NCI-H2107 (cell line): Measurements from ENCODE around the gene ISG20L2.

Experiments used
- DNase-seq: peaks from one replicate; lab custom pipeline; 2025; lab: John Stamatoyannopoulos, UW

The ISG20L2 gene

DNA sequence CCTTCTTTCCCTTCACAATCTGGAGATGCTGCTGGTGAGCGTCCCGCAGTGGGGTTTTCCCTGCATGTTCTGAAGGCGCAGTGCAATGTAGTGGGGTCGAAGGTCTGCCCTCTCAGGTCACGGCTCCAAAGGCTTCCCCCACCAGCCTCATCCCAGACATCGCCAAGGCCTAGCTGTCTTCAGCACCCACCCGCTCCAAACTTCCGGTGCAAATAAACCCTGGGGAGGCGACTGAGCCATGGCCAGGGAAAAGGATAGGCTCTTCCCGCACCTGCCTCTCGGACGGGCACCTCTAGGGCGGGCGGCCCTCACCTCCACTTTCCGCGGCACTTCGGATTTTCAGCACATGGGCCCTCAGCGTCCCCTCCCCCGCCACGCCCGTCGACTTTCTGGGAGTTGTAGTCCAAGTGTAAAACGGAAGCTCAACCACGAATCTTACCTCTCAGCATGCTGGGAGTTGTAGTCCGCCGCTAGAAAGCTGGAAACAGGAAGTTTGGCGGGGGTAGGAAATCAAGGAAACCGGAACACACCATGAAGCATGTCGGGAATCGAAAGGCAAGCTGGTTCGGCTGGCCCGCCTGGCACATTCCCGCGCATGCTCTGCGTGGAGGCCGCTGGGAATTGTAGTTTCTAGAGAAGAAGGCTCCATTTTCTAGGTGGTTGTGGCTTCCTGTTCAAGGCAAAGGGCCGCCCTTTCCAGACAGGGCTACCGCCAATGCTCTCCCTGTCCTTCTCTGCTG, 12.3 kb upstream of the ISG20L2 start, which contains the start of gene MRPL24:
MRPL24 (minus strand) TSS at position 348 of the 740 bp plus-strand sequence. CDS start 2,384 bp downstream, outside the sequence.
- DNase-seq = peak; percentile 98

DNA sequence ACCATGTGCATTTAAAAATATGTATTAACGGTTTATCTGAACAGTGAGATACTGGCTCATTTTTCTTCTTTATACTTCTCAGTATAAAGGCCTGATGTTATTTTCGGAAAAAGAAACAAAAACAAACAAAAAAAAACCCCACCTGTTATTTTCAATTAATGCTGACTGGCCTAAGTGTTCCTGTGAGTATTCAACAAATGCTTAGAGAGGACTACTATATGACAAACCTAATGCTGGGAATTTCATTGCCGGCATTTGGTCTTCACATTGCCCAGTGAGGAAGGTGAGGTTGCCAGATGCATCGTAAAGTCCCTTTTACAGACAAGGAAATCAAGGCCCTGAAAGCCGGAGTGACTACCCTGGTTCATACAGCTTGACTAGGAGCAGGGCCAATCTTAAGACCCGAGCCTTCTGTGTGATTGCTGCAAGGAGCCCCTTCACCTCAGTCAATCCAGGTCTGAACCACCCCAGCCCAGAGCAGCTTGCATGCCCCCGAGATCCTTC, 11.7 kb upstream of the ISG20L2 start:
- no peak for DNase-seq

DNA sequence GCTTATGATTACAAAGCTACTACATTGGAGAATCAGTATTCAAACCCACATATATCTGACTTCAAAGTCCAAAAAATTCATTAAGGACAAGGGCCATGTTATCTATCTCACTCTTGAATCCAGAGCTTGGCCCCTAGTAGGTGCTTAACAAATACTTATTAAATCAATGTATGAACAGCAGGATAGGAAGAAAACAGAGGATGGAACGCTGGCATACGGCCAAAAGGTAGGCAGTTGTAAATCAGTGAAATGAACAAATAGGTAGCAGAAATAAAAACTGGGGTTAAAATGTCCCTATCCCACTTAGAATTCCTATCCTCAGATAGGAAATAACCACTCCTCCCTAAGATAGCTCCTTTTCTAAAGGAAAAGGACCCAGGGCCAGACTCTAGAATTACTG, 10.3 kb upstream of the ISG20L2 start:
- no peak for DNase-seq

DNA sequence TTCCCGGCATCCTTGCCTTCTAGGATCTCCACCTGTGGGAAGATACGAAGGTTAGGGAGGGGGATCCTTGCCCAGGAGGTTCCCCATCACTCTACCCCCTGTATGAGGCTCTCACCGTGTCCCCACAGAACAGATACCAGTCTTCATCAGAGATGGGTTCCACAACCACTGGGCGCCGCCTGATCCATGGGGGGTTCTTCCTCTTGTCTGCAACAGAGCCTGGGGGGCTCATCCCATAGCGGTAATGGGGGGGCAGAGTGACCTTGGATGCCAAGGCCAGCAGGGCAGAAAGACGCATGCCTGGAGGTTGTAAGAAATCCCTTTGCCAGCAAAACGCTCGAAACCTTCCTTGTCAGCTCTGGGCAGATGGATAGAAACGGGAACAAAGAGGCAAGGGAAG, 9.8 kb upstream of the ISG20L2 start:
- no peak for DNase-seq

DNA sequence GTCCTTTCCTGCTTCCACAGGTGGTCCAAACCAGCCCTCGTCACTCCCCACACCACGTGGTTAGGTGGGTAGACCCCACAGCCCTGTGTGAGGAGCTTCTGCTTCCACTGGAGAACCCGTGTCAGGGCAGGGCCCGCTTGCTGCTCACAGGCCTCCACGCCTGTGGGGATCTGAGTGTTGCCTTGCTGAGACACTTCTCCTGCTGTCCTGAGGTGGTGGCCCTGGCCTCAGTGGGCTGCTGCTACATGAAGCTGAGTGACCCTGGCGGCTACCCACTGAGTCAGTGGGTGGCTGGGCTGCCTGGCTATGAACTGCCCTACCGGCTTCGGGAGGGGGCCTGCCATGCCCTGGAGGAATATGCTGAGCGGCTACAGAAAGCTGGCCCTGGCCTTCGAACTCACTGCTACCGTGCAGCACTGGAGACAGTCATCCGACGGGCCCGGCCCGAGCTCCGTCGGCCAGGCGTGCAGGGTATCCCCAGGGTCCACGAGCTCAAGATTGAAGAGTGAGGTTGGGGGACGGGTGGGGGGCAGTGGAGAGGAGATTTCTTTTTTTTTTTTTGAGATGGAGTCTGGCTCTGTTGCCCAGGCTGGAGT, 5.5 kb upstream of the ISG20L2 start:
- DNase-seq = no peak

DNA sequence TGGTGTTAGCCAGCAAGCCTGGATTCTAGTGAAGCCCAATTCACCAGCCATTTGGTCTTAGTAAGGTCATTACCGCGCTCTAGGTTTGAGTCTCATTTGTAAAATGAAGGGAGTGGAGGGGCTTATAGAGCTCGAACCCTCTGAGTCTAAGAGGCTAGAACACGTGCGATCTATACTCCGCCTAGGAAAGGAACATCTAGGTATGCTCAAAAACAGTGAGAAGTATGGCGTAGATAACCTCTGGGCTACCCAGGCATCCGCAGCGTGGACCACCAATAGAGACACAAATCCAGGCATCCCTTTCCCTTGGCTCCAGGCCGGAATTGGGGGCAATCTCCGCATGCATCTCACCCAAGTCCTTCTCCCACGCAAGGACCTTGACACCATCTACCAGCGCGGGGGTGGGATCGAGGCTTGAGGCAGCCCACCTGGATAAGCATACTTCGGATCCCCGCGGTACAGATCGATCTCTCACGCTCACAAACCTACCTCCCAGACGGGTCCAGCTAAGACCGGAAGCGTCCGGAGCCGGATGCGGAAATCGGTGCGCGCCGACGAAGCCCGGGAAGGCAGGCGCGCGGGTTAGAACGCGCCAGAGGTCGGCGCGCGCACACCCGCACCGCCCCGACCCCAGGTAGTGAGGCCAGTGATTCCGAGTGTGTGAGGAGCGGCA, 504 bp downstream of the ISG20L2 start, which contains the start of gene METTL25B:
METTL25B (plus strand) TSS at position 544 of the 673 bp plus-strand sequence. CDS start 636 bp downstream, outside the sequence.
- peak; percentile 85 for DNase-seq

DNA sequence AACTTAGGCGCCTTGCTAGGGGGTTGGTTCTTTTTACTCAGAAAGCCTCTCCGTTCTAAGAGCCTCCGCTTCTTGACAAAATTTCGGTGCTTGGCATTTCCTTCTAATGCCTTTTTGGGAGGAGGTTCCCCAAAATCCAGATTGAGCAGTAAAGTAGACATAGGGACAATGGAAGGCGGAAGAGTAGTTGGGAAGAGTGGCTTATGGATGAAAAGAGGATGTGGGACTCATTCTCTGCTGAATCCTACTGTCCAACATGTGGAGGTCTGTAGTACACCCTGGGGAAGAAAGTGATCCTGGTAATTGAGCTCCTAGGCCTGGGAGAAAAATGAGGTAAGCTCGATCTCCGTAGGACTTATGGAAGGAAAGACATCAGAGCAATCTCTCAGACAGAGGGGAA, 1.1 kb downstream of the ISG20L2 start:
- DNase-seq = no peak

DNA sequence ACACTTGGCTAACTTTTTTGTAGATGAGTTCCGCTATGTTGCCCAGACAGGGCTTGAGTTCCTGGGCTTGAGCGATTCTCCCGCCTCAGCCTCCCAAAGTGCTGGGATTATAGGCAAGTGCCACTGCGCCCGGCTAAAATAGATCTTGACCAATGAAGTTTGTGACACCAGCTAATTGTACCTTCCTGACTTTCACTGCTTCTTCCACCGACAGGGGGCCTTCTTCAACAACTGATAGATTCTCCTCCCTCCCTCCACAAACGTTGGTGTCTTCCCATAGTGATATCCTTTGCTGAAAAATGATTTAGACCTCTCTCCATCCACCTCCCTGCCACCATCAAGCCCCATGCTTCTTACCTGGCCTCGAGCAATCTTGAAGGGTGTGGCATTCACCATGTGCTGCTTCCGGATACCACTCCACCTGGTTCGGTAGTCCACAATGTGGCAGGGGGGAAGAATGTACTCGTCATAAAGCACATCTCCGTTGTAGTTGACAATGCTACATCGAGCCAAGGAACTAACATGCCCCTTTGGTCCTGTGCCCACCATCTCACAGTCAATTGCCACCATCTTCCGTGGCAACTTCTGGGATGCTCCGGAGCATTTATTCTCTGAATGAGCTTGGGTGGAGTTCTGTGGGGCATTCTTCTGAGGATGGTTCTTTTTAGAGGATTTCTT, 1.9 kb downstream of the ISG20L2 start:
- DNase-seq = peak; percentile 44

DNA sequence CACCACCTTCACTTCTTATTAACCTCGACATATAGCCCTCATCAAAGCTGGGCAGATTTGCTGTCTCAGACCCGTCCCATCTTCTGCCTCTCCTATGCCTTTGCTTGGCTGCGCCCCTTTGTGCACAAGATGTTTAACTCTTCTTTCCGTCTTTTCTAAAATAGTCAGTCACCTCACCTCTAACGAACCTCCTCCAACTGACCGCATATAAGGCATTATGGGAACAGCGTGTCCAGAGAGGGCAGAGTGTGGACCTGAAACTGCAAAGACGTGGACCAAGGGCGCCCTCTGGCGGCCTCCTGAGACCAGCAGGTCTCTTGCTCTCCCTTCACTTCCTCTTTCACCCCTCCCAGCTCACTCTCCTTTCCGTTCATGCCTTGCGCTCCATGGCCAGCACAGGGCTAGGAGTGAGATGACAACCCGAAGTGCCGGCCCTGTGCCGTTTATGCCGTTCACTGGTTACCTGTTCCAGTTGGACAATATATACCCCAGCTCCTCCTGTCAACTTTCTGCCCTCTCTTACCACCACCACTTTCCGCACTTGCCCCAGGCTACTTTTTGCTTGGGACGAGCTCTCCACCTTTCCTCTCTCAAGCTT, 2.8 kb downstream of the ISG20L2 start:
- DNase-seq = peak; percentile 78

DNA sequence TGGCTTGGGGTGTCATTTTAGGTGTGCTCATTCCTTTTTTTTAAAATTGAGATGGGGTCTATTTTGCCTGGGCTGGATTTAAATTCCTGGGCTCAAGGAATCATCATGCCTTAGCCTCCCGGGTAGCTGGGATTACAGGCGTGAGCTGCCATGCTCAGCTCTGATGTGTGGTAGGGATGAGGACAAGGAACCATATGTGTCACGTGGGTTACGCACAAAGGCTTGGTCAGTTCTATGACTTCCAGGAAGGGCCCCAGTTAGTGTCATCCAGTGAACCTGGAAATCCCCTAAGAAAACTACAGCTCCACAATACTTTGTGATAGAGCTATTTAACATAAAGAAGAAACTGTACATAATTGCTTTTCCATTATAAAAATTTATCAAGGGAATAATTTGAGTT, 7.0 kb downstream of the ISG20L2 start:
- no peak for DNase-seq

DNA sequence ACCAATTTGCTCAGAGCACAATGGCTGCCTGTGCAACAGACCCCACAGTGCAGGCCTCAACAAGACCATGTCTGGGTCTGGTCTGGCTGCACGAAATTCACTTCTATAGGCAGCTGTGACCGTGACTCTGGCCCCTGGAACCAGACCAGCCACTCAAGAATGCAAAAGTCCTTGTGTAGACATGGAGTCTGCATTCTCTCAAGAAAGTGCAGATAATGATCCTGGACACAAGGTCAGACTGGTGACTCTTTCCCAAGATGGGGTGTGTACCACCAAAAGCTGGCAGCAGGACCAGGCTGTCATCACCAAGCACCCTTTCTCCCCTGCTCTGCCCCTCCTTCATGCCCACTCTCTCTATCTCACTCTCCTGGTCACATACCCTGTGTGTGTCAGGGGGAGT, 7.4 kb downstream of the ISG20L2 start:
- DNase-seq = no peak

DNA sequence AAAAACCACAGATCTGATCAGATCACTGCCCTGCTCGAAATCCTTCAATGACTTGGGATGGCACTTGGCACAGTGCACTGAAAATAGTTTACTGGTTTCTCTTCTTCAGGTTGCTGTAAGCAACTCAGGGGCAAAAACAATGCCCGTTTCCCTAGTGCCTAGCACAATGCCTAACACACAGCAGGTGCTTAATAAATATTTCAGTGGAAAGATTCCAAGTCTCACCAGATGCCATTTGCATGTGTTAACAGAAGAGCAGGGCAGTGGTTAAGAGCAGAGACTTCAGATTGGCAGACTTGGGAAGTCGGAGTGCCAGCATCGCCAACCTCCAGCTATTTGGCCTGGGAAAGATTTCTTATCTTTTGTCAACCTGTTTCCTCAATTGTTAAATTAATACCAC, 11.2 kb downstream of the ISG20L2 start:
- no peak for DNase-seq

DNA sequence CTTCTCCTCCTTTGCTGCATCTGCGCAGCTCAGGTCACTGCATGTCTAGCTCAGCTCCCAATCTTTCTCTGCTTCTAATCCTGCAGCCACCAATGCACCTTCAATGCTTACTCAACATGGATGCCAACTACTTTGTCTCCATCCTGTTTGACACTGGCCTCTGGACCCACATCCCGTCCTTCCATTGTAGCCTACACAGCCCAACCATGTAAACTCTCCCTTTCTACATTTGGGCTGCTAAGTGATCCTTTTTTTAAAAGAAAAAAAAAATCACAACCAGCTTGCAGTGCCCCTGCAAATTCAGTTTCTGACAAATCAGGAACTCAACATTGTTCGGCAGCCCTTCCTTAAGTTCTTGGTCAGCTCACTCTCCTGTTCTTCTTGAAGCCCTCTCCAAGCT, 13.7 kb downstream of the ISG20L2 start:
- no peak for DNase-seq

DNA sequence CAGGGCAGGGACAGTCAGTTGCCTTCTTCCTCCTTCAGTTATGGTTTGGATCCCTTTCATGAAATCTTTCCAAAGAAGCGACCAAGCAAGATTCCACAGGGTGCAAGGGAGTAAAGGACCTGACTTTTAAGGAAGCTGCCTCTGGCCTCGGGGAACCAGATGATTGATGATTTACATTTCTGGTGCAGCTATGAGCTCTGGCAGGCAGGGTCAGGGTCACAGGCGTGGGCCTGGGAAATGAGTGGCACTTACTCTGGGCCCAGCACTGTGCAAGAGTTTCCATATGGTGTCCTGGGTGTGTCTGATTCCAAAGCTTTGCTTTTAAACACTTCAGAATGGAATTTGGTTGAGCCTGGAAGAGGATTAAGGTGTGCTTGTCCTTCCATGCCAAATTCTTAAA, 15.9 kb downstream of the ISG20L2 start:
- no peak for DNase-seq

DNA sequence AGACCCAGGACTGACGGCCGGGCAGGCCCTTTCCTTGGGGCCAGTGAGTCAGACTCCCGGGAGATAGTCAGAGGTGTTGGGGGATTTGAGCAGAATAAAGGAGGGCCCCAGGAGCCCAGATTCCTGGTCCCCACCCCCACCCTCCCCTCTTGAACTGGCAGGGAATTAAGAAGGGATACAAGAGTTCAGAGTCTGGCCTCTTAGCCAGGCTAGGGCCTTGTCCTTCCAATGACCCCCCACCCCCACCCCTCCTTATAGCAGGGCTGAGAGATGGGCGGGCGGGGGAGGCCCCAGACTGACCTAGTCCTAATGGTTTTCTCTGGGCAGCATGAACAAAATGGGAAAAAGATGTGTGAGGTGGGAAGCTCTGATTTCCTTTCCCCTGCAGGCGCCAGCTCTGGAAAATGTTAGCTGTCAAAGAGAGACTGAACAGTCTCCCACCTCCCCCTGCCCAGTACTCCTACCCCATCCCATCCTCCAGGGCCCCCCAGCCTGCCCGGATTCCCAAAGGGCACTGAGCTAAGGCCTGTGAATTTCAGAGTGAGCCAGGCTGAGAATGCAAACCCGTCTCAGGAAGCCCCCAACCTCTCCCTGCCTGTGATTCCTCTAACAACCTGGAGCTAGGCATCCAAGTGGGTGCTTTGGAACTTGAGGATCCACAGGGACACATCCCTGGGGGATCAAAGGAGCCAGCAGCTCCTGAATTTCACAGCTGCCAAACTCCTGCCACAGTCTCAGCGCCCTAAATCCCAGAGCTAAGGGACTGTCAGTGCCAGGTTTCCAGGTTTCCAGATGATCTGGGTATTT, 17.4 kb downstream of the ISG20L2 start:
- DNase-seq = no peak

DNA sequence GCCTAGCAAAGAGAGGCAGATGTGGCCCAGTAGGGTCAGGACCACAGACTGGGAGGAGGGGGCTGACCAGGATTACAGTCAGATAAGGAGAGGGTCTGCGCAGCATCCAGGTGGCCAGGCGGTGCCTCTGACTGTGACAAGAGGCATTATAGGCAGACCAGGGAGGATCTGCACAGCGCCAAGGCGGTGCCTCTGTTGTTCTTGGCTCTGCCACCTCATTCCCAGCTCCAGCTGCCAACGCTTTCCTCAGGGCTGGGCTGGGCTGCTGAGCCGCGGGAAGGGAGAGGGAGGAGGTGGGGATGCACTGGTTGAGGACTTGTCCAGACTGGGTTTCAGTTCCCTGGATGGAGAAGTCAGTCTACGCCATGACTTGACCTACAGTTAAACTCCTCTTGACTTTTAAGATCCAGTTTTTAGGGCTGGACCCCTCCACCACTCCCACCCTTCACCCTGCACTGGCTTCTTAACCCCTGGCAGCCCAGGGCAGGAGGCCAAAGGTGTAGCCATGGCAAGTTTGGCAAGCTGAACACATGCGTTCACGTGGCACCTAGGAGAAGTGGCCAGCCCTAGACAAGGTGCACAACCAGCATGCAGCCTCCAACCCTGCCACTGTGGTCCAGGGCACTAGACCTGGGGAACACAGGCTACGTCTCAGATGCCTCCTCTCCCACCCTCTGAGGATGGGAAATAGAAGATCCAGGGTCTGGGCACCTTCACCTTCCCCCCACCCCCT, 18.6 kb downstream of the ISG20L2 start:
- DNase-seq = peak; percentile 53

DNA sequence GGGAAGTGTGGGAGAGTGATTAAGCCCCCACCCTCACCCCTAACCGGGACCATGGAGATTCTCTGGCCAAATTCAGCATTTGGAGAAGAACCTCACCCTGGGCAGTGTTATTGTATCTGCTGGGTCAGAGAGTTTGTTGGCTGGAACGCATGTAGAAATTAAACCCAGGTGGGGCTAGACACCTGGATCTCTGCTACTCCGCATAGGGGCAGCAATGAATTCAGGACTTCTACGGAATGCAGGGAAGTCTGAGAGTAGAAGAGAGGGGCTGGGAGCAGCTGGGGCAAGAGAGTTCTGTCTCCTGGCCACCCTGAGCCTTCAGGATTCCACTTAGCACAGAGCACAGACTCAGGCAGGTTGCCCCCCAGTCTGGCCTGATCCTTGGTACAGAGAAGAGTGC, 19.5 kb downstream of the ISG20L2 start:
- no peak for DNase-seq

DNA sequence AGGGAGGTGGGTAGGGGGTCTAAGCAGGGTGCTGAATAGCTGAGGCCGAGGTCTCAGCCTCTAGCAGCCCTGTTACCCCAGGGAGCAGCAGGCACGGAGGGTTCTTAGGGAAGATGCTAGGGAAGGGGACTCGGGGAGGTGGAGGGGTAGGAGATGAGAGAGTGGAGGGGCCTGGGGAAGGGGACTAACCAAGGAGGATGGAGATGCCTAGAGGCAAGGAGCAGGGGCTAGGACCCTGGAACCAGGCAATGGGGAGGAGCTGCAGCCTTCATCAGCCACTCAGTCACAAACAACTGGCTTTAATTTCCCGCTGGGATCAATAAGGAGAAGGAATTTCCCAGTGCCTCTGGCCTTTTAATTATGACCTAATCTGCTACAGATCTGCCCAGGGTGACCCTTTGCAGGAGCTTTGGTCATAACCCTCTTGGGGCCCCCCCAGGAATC, 20.3 kb downstream of the ISG20L2 start:
- no peak for DNase-seq

DNA sequence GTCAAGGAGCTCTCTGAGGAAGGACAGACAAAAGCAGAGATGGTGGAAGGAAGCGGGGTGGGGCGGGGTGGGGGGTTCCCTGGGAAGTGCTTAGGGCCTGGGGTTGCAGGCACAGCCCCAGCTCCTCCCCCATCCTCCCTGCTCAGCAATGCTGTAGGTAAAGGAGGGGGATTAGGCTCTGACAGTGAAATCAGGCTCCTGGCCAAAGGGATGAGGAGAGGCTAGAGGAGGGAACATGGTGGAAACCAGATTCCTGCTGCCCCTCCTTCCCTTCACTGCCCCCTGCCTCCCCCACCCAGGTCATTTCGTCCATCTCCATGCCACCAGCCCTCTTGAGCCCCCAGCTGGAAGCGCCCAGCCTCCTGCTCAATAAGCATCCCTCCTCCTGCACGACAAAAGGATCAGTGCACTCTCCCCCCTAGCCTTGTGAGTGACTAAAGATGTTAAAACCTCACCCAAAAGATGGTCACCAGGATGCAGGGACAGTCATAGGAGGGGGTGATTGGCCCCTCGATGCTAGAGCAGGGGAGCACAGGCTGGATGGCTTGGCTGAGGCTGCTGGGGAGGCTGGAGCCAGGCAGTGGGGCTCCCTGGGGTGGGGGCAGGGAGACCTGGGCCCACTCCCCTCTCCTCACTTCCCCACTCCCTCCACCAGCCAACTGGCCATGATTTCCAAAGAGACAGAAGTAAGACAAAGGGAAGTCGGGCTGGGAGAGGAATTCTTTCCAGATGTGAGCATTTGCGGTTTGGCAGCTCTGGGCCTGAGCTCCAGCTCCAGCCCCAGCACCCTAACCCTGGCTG, 20.9 kb downstream of the ISG20L2 start:
- DNase-seq = no peak
